HG03039 (cell line): Measurements from ENCODE around the gene LRP1B.
A peak's percentile ranks its signal among the peaks of the same experiment; 100 is the strongest.

ENCODE experiments used
- ATAC-seq: cut with Tn5 transposase; IDR thresholded peaks from one replicate; pipeline ENCODE4 v1.9.1; 2021; ENCODE audit warnings: mild to moderate bottlenecking, moderate library complexity; ENCODE audit not compliant: unreplicated experiment

LRP1B gene

DNA sequence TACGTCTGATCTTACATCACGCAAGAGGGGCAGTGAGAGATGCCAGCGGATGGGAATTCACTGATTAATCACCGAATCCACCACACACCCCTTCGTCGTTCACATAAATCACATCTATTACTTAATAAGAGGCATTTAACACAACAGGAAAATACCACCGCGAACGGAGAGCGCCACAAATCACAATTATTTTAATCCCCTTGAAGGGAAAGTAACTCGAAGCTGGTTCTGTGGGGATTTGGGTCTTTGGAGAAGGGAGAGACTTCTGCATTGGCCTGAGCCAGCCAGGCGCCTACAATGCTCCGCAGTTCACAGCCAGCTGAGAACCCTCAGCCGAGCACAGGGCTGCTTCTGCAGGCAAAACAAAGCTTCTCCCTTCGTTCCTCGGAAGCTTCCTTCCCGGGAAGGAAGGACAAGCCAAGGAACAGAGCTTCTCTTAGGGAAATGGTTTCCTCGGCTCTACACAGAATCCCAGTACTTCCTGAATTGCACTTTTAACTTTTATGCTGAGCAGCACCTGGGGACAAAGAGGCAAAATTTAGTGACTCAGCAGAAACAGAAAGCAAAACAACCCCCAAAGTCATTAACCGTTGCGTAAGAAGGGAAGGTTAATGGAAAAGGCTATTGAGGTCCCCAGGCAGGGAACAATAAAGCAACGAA lies at the start of gene LRP1B:
TSS of gene LRP1B (minus strand) at position 7 of the 660 bp plus-strand sequence. CDS start 287 bp downstream, outside the sequence.
- ATAC-seq, result no peak

DNA sequence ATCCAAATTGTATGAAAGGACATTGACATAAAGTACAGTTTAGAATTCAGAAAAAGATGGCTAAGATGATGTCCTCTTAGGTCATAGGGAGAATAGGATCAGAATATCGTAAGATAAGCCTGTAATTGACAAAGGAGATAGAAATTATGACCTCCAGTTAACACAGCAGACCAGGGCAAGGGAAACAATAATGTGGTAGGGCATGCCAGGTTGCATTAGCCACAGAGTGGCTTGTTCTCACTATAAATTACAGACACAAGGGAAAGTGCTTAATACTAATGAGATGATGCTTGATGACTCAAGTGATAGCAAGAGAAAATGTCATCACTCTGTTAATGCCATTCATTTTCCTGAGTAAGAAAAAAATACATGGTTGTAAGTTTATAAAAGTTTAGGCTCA lies 48.9 kb upstream of the LRP1B start:
- ATAC-seq, result no peak

DNA sequence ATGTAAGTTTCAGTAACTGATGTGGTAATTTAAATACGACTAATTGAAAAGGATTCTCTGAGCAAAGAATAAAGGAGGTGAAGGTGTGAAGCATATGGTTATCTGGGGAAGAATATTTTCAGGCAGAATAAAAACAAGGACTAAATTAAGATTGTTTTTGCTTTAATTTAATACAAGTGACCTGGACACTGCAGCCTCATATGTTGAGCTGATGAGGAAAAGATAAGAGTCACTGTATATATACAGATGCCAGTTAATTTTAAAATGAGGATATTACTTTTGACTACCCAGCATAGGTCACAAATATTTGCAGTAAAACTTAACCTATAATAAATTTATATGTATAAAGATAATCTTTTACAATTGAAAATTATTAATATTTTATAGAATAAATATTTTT lies 47.8 kb upstream of the LRP1B start:
- no peak for ATAC-seq

DNA sequence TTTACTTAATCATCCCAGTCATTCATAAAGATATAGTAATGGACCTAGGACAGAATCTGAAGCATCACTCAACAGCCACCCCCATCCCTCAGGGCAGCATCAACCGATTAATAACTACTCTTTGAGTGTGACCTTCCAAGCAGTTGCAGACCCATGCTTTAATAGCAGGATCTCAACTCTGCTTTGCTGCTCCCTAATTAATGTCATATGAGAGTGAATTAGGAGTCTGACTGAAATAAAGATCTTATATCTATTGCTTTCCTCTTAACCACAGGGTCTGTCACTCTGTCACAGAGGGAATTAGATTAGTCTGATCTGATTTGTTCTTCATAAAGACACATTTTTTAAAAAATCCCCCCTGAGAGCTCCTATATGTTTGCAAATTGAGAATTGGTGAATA lies 46.1 kb upstream of the LRP1B start:
- no peak for ATAC-seq

DNA sequence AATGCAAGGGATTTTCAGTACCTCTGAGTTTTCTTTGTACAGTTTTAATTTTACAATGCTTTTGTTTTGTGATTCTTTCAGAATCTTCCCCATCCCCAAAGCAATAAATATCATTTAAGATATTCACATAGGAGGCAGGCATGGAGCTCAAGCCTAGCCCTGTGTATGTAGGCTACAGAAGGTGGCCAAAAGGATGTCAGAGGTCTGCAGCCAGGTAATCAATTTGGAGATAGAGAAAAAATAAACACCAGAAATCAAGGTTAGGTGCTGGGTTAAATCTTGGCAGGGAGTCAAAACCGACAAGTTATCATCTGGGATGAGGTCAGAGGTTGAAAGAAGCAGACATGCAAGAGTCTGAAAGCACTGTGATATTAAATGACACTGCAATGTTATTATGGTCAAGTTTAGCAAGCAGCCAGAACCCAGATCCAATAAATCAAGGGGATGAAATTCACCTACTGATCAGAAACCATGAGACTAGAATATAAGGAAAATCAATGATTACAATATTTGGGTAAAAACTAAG lies 45.1 kb upstream of the LRP1B start:
- ATAC-seq, result no peak

DNA sequence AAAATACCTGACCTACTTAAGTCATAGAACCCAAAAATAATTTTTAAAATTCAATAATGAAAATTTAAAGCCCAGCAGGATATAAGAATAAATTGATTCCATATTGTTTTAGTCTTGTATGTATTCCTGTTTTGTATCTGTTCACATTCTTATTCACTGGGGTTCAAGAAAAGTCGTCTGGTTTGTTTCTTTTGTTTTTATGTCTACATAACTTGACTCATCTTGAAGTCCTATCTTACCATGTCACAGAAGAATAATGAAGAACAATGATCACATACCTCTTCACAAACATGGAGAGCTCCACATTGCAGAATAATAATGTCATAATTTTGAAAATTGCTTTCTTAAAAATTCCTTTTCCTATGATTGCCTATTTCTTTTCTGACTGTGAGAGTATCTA lies 43.4 kb upstream of the LRP1B start:
- no peak for ATAC-seq

DNA sequence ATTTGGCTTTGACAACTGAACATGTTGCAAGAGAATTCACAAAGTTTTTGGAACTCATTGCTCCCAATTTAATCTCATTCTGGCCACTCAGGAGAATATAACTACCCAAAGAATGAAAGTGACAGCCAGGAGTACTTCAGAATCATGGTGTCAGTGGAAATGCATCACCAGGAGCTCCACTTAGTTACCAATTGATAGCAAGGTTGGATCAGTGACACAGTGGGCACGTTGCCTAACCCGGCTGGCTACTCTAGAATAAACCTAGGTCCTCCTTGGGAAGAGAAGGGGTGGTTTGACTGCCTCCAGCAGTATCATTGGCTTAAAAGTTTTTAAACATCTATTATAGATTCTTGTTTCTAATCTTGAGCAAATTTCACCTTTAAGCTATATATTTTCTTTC lies 40.0 kb upstream of the LRP1B start:
- no peak for ATAC-seq

DNA sequence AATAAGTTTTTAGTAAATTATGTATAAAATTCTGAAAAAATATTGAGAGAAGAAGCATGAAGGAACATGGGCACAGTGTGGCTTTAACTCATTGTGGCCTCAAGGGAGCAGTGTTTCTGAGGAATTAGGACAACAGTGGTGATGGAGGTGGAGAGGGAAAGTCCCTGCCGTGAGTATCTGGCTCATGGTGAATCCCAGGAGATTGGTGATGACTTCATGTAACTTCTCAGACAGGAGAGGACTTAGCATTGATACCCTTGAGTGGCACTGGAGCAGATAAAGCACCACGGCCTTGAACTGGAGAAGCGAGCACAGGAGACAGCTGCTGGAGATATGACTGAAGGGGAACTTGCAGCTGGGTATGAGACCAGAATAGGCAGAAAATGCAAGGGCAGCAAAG lies 35.0 kb upstream of the LRP1B start:
- peak; percentile 96 for ATAC-seq

DNA sequence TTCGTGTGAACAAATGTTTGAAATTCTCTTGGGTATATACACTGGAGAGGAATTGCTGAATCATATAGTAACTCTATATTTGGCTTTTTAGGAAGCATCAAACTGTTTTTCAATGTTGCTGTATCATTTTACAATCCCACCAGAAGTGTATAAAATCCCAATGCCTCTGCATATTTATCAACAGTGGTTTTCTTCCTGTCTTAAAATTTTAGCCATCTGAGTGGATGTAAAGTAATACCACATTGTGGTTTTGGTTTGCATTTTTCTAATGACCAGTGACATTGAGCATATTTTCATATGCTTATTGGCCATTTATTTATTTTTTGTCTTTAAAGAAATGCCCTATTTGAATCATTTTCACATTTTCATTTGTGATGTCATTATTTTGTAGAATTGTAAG lies 22.8 kb upstream of the LRP1B start:
- no peak for ATAC-seq

DNA sequence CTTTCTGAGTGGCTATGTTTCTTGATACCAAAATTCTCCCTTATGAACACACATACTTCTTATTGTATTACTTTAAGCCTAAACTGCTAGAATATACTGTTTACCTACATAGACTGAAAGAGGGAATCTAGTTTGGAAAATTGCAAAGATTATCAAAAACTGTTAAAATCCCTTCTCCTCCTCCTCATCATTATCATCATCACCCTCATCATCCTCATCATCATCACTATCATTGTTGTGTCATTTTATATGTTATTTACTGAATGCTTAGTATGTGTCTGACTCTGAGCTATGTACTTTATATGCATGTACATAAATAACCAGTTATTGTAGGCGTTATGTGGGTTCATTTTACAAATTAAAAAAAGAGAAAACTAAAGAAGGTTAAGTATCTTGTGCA lies 19.6 kb upstream of the LRP1B start:
- no peak for ATAC-seq

DNA sequence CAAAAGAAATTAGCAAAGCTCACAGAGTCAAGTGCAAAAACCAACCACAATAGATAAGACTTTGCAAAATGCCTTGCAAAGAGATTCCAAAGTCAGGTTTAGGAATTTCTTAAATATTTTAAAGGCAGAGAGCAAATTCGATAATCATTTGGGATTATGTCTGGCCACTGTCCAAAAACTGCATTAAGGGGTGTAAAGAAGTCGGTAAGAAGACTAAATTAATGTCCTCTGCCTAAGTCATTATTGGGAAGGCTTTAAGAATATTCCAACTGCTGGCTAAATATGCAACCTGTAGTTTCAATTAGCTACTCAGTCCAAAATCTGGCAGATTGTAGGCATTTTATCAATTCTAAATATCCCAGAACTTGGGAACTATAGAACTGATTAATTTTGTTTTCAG lies 13.7 kb upstream of the LRP1B start:
- no peak for ATAC-seq

DNA sequence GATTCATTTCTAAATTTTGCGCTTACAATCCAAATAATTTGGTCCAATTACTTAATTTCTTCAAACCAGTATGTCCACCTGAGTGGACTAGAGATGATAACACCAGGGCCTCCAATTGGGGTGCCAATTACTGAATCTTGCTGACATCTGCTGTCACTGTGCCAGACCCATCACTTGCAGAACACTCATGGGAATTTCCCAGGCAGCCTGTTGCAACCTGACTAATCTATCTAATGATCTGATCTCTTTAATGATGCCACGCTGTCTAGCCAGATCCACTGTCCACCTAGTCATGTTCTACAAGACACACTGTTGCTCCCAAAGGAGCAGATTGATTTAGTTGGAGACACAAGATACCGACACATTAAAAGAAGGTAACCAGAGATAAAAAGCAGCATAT lies 11.8 kb upstream of the LRP1B start:
- no peak for ATAC-seq

DNA sequence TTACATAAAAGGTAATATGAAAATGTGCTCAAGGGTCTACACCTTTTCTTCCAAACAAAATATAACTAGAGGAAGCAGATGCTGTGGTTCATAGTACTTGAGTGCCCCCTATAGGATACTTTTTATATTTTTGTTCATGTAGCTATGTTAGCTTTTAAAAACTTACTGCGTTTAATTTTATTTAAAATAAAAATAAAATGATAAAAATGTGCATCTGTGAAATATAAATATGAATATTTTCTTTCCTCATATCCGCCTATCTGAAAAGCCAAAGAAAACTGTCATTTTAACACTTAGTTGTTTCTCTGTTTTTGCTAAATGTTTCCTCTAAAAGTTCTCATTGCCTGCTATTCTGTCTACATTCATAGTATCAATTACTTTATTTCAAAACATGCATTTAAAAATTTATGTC lies 9.6 kb upstream of the LRP1B start:
- no peak for ATAC-seq

DNA sequence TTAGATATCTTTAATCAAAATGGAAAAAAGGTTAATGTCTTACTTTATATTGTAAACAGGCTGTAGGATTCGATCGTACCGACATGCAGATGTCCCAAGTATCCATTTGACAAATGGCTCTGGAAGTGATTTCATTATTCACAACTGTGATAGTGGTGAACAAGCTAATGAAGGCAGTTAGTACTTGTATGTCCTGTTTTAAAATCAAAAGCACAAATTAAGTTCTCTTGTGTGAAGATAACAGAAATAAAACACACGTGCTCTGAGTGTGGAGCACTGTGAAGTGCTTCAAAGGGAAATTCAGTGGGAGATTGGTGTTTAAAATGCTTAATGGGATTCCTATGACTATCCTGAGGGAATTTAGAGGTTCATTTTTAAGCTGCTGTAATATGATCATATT lies 8.6 kb upstream of the LRP1B start:
- no peak for ATAC-seq

DNA sequence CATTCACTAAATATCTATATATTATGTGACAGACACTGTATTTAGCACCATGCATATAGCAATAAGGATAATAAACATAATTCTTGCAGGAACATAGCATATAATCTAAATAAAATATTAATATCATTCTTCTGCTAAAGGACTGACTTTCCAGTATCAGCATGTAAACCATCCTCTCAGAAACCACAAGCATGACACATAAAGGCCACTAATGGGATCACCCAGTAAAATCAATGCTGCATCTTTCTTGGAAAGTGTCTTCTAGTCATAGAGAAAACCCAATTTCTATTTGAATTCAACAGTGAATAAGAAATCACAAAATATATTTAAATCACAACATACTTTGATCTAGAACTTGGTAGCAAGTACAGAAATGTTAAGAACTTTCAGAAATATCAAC lies 5.8 kb upstream of the LRP1B start:
- ATAC-seq, result no peak

DNA sequence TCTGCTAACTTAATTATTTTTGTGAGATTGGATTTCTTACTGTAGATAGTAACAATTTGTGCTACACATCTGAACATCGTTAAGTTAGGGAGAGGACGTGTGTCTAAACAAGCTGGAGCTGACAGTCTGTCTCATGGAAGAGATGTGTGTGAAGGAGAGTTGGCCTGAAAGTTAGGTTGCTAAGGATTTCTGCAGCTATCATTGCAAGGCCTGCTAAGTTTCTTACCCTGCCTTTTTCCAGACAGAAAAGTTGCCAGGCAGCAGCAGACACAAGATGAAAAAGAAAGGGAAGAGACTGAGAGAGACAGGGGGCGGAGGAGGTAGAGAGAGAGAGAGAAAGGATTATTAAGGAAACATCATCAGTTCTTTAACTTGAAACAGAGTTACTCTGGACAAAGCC lies 4.1 kb upstream of the LRP1B start:
- ATAC-seq, result no peak

DNA sequence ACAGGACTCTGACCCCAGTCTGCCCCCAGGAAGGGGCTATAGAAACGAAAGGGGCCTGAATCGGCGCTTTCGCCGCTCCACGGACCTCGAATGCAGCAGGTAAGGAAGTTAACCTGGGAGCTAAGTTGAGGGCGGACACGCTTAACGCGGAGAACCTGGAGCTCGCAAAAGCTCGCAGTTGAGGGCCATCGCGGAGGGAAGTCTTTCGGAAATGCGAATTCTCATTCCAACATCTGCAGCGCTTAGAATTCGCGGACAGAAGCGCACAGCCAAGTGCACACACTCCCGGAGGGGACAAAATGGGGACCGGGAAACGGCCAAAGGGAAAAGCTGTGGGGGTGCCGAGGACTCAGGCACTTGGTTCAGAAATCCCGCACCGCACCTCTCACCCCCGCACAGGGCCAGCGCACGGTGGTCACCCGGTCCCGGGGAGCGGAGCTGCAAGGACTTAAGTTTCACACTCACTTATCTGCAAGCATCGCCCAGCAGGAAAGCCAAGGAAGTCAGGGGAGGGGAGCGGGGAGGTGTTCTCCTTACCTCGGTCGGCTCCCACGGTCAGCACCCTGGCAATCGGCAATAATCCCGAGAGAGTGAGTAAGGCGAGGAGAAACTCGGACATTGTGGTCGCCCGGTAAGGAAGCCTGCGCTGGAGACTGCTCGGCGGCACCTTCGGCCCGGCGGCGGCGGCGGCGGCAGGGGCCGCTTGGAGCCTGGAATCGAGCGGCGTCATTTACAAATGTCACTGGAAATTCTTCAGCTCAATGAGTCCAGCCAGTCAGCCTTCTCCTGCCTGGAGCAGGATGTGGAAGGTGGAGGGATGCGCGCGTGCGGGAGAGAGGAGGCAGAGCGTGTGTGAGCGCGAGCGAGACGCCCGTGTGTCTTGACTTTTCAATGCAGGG lies 456 bp downstream of the LRP1B start:
- no peak for ATAC-seq

DNA sequence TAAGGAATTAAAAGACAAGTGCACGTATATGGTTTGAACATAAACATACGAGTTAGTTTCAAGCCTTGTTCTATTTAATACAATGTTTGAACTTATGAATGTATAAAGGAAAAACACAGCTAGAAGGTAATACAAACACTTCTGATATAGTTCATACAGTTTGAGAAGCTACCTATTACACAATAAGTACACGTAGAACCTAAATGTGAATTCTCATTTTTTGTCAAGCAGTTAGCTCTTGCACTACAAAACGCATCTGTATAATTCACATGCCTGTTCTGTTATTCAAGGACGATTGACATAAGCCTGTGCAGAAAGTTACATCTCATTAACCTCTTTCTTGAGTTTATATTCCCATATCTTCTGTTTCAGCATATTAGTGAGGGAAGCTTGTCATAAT lies 2.7 kb downstream of the LRP1B start:
- ATAC-seq, result no peak

DNA sequence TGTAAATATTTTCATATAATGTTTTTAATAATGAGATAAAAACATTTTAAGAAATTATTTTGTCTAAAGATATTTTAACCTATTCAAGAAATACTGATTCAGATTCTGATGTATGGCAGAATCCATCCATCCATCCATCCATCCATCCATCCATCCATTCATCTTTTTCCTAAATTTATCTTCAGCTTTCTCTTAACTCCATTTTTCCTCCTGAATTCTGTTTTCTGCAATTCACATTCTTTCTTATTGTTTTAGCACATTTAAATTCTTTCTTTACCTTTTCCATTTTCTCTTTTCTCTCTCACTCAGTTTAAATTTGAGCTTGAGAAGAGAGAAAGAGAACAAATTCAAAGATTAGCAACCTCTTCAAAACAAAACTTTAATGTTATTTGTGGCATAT lies 3.6 kb downstream of the LRP1B start:
- ATAC-seq, result no peak

DNA sequence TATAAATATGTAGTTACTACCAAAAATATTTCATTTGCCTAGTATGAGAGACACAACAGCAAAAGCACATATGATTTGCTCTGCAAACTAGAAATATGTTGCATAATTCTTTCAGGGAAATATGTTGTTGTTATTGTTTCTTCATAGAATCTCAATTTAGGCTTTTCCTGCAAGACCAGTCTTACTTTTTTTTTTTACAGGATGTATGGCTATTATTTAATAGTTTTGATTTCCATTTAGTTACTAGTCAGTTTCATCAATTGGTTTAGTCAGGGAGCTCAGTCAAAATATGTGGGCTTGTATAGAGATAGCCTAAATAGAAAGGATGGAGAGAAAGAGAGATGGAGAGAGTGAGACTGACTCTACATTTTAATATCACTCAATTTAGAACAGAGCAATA lies 6.1 kb downstream of the LRP1B start:
- ATAC-seq, result no peak

DNA sequence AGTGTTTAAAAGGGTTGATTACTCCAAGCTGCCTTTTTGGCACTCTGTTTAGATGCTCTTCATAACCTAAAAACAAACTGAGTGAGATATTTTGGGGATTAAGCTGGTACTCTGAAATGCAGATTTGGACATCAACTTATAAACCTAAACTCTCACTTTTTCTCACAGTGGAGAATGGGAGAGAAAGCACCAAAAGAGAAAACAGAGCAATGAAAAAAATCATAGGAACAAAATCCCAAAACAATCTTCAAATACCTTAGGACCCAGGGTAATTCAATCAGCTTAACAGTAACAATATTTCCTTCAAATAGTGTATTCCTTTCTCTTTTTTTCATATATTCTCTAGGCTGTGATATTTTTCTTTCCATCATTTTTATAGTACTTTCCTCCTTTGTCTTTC lies 11.5 kb downstream of the LRP1B start:
- no peak for ATAC-seq

DNA sequence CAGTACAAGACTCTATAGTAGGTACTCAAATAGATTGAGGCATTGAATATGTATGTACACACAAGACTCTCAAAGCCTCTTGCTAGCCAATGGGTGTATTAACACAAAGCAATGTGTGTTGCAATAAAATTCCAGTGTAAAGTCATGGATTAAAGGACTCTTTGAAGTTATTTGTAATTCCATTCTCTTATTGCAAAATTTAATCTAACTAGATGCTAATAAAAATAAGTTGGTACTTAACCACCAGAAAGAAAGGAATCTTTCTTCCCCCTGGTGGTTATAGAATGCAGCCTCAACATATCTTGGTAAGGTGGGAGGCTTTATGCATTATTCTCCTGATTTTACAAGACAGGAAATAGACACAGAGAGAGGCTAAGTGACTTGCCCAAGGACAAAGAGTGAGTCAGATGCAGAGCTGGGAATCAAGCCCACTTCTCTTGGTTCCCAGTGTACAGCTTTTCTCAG lies 18.0 kb downstream of the LRP1B start:
- ATAC-seq, result no peak
